Hypothalamus (tissue), 51 donors: Measurements from ENCODE around the gene TALDO1.

Source experiments
- DNase-seq, 51 donors: peaks; one replicate each; lab custom pipeline; 2025; lab: John Stamatoyannopoulos, UW

Gene TALDO1

DNA sequence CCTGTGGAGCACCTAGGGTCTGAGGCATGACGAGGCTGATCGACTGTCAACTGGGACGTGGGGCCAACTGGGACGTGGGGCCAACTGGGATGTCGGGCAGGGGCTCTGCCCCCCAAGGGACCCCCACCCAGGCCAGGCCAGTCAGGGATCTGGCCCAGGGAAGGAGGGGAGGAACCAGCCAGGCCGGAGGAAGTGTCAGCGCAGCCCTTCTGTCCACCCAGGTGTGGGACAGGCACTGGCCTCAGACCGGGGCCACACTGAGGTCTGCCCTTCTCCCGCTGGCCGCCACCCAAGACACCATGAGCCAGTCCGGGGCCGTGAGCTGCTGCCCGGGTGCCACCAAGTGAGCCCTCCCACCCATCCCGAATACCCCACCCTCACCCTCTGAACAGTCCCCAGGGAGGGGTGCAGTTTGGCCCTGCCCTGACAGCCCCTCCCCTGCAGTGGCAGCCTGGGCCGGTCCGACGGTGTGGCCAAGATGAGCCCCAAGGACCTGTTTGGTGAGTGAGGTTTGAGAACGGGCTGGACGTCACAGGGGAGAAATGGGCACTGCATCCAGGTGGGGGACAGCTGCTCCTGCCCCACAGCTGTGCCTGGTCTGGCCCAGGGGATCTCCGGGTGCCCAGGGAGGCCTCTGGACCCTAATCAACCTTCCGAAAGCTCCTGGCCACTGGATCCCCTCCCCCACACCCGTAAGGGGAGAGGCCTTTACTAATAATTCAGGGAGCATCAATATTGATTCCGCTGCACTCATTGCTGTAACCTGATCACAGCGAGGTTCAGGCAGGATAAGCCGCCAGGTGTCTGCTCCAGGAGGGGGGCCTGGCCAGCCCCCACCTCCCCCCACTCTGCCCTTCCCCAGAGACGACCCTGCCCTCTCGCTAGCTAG, 37.9 kb upstream of the TALDO1 start:
- DNase-seq: no peak

DNA sequence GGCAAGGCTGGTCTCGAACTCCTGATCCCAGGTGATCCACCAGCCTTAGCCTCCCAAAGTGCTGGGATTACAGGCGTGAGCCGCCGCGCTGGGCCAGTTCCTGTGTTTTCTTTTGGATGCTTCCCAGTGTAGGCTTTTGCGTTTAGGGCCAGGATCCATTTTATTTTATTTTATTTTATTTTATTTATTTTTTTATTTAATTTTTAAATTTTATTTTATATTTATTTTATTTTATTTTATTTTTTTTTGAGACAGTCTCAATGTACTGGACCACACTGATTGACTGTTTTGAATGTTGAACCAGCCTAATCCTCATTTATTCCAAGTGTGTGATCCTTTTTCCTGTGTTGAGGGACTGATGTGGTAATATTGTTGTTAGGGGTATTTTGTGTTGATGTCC, 32.8 kb upstream of the TALDO1 start:
- no peak for DNase-seq

DNA sequence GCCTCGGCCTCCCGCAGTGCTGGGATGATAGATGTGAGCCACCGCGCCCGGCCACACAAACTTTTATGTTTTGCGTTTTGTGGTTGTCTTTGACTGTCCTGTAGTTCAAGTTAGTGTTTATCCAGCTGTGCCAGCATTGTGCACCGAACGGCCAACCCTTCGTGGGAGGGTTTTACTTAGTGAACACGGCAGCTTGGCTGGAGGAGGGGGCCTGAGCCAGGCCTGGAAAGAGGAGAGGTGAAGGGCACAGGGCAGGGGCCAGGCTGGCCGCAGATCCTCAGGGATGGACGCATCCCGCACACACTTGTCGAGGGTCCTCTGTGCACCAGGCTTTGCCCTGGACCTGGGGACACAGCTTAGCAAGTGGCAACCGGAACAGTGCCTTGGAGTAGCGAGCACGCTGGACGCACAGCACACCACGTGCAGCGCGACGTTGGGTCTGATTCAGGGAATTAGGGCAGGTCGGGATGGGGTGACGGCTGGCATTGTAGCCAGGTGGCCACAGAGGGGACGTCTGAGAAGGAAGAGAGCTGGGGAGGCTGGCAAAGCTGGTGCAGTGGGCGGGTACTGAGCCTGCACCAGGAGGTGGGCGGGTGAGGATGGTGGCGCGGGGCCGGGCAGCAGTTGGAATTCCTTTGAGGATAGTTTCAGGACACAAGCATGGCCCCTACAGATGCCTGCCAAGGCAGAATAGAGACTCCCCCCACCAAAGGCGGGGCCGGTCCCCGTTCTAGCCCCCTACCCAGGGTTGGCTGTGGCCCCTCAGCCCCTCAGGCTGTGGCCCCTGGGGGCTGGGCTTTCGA, 27.8 kb upstream of the TALDO1 start:
- DNase-seq: no peak

DNA sequence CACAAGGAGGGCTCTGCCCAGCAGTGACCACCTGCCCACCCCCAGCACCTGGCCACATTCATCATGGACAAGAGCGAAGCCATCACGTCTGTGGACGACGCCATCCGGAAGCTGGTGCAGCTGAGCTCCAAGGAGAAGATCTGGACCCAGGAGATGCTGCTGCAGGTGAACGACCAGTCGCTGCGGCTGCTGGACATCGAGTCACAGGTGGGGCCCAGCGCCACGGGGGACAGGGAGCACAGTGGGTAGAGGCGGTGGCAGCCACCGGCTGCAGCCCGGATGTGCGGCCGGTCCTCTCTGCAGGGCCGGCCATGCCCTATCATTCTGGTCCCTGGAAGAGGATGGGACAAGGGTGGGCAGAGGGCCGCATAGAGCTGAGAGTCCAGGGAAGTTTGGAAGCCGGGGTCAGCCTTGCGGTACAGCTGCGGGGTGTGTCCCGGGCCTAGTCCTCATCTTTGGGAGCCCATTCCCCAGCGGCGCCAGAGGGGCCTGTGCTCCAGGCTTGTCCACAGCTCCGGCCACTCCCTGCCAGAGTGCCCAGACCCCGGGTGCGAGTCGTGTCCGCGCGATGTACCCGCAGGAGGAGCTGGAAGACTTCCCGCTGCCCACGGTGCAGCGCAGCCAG, 27.1 kb upstream of the TALDO1 start:
- no peak for DNase-seq

DNA sequence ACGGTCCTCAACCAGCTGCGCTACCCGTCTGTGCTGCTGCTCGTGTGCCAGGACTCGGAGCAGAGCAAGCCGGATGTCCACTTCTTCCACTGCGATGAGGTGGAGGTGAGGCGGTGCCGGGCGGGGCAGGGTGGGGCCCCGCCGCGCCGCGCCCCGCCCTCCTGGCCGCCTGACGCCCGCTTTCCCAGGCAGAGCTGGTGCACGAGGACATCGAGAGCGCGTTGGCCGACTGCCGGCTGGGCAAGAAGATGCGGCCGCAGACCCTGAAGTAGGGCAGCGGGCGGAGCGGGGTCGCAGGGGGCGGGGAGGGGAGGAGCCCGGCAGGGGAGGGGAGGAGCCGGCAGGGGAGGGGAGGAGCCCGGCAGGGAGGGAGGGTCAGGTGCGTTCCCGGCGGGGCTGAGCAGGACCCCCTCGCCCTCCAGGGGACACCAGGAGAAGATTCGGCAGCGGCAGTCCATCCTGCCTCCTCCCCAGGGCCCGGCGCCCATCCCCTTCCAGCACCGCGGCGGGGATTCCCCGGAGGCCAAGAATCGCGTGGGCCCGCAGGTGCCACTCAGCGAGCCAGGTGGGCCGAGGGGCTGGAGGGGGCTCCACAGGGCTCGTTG, 26.5 kb upstream of the TALDO1 start:
- DNase-seq: peak in 8 of 51 donors; percentile 34 to 72 (median 44)

DNA sequence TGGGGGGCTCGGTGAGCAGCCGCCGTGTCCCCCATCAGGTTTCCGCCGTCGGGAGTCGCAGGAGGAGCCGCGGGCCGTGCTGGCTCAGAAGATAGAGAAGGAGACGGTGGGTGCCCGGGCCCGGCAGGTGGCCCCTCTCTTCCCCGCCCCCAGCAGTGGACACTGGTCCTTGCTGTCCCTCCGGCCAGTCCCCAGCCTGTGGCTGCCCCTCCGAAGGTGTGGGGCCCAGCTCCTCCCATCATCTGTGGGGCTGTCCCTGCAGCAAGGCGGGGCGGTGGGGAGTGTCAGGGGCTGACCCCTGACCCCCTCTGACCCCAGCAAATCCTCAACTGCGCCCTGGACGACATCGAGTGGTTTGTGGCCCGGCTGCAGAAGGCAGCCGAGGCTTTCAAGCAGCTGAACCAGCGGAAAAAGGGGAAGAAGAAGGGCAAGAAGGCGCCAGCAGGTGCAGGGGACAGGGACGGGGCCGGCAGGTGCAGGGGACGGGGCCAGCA, 26.0 kb upstream of the TALDO1 start:
- no peak for DNase-seq

DNA sequence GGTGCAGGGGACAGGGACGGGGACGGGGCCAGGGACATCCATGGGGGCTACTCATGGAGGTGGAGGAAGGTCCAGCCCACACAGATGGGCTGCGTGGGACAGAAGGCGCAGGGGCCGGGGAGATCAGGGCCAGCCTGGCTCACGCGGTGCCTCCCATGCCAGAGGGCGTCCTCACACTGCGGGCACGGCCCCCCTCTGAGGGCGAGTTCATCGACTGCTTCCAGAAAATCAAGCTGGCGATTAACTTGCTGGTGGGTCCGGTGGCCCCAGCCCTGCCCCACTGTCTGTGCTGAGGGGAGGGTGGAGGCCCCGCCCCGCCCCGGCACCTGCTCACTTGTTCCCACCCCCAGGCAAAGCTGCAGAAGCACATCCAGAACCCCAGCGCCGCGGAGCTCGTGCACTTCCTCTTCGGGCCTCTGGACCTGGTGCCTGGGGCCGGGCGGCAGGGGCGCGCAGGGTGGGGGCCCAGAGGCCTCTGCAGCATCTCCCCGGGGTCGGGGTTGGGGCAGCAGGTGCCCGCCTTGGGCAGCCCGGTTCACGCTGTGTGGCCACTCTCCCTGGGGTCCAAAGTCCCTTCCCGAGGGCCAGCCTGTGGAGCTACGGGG, 25.4 kb upstream of the TALDO1 start:
- no peak for DNase-seq

DNA sequence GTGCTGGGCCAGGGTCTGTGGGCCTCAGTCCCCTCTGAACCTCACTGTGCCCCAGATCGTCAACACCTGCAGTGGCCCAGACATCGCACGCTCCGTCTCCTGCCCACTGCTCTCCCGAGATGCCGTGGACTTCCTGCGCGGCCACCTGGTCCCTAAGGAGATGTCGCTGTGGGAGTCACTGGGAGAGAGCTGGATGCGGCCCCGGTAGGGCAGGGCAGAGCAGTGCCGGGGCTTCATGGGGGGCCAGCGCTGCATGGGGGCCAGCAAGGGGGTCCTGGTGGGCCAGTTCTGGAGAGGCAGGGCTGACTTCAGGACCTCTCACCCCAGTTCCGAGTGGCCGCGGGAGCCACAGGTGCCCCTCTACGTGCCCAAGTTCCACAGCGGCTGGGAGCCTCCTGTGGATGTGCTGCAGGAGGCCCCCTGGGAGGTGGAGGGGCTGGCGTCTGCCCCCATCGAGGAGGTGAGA, 24.9 kb upstream of the TALDO1 start:
- no peak for DNase-seq

DNA sequence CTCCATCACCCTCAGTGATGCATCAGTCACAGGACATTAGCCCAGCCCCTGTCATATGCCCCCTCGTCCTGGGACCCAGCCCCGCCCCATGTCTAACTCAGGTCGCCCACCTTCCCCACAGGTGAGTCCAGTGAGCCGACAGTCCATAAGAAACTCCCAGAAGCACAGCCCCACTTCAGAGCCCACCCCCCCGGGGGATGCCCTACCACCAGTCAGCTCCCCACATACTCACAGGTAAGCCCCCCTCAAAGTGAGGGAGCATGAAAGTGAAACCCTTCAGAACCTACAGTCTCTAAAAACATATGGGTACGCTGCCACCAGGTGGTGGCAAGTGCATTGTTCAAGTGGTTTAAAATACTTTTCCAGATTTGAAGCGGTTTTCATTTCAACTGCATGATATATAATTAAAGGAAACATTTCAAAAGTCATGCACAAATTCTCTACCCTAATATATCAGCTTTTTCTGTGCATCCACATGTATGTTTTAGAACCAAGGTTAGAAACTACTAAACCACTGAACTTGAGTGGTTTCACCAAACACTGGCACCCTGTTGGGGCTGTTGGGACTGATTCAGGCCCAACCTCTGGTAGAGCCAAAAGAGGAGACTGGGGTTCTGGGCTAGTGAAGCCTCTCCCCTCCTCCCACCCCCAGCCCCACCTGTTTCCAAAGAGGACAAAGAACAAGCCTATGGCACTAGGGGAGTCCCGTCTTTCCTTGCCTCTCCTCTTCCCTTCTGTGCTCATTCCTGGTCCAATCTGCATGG, 24.0 kb upstream of the TALDO1 start:
- DNase-seq: peak in 9 of 51 donors; percentile 5 to 41 (median 35)

DNA sequence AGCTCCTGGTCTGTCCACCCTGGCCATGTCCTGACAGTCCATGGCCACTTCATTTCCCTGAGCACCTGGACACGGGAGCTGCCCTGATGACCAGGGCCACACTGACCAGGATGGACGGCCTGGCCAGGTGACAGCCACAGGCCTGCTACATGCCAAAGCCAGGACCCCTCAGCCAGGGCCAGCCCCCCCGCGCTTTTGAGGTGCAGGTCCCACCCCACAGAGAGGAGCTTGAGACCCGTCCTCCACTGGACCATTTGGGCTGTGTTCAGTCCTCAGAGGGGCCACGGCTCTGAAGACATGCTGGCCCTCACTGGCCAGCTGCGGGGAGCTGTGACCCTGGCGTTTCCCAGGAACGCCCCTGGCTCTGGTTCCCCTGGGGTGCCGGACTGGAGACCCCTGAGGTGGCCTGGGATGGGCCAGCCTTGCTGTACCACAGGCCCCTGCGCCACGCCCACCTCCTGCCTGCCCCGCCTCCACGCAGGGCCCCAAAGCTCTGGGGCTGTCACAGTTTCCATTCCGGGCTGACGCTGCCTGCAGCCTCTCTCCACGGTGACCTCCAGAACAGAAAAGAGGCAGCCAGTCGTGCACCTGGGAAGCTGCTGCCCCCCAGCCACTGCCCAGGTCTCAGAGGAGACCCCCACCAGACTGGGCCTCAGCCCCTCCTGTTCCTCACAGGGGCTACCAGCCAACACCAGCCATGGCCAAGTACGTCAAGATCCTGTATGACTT, 23.1 kb upstream of the TALDO1 start:
- no peak for DNase-seq

DNA sequence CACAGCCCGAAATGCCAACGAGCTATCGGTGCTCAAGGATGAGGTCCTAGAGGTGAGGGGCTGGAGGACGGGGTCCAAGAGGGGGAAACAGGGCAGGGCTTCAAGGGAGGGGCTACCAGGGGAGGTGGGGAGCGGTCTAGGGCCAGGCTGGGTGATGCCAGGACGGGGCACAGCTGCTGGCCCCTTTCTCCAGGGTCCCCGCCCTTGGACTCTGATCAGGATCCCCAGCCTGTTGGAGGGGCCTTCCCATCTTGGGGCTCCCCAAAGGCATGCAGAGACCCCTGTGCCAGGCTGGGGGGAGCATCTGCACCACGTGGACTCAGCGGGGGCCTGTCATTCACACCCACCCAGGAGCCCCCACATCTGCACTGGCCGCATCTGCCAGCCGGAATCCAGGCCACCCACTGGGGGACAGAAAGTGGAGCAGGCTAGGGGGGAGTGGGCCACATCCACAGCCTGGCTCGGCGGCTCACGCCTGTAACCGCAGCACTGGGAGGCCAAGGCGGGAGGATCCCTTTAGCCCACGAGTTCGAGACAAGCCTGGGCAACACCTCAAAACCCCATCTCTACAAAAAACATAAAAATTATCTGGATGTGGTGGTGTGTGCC, 22.4 kb upstream of the TALDO1 start:
- DNase-seq: no peak

DNA sequence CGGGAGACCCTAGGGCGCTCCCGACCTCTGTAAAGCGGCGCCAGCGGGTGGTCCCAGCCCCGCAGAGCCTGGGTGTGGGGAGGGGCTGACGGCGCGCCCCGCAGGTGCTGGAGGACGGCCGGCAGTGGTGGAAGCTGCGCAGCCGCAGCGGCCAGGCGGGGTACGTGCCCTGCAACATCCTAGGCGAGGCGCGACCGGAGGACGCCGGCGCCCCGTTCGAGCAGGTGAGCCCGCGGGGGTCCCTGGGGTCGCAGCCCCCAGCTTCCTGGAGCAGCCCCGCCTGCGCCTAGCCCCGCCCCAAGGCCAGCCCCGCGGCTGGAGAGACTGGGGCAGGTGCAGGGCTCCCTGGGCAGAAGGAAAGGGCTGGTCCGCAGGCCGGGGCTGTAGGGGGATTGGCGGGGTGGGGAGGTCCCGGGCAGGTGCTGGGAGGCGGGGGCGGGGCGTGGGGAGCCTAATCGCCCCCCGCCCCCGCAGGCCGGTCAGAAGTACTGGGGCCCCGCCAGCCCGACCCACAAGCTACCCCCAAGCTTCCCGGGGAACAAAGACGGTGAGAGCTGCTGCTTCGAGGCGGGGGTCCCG, 21.6 kb upstream of the TALDO1 start:
- no peak for DNase-seq

DNA sequence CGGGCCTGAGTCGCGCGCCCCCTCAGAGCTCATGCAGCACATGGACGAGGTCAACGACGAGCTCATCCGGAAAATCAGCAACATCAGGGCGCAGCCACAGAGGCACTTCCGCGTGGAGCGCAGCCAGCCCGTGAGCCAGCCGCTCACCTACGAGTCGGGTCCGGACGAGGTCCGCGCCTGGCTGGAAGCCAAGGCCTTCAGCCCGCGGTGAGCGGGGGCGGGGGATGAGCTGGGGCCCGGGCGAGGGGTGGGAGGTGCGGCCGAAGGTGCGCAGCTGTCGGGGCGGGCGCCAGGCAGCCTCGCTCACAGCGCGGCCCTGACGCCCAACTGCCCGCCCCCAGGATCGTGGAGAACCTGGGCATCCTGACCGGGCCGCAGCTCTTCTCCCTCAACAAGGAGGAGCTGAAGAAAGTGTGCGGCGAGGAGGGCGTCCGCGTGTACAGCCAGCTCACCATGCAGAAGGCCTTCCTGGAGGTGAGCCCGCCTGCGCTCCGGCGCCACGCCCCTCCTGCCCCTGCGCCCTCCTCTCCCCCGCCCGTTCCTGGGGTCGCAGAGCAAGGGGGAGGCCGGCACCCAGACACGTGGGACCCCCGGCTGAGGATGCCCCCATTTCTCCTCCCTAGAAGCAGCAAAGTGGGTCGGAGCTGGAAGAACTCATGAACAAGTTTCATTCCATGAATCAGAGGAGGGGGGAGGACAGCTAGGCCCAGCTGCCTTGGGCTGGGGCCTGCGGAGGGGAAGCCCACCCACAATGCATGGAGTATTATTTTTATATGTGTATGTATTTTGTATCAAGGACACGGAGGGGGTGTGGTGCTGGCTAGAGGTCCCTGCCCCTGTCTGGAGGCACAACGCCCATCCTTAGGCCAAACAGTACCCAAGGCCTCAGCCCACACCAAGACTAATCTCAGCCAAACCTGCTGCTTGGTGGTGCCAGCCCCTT, 20.7 kb upstream of the TALDO1 start:
- no peak for DNase-seq

DNA sequence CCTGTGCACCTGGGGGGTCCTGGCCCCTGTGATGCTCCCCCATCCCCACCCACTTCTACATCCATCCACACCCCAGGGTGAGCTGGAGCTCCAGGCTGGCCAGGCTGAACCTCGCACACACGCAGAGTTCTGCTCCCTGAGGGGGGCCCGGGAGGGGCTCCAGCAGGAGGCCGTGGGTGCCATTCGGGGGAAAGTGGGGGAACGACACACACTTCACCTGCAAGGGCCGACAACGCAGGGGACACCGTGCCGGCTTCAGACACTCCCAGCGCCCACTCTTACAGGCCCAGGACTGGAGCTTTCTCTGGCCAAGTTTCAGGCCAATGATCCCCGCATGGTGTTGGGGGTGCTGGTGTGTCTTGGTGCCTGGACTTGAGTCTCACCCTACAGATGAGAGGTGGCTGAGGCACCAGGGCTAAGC, 20.0 kb upstream of the TALDO1 start:
- DNase-seq: no peak

DNA sequence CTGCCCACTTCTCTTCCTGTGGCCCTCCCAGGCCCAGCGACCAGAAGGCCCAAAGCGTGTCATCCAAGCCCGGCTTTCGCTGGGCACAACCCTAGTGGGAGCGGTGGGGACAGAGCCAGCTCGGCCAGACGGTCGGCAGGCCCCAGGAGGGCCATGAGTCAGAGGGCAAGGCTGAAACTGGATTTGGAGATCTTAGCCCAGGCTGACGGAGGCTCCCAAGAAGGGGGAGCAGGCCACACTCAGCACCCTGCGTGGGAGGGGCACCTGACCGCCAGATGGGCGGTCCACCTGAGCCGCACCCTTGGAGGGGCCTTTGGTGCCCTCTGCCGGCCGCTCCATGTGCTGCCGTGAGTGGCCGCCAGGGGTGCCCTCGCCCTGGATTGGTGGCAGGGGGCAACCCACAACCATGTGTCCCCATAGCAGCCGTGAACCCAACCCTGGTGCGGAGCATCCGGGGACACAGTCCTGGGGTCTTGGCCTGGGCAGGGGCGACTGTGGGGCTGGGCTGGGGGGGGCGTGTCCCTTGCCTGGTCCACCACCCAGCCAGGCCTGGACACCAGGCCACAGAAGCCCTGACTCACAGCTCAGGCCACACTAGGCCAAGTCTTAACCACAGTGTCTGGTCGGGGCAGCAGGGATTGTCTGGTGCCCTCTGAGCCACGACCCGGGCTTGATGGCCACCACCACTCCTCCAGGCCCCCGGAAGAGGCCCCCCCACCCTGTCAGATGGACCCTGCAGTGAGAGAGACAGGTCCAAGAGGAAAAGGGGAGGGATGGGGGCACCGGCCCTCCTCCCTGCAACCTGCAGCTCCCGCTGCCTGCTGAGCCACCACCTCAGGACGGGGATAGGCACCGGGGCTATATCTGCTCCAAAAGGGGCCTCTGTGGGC, 19.2 kb upstream of the TALDO1 start:
- DNase-seq: peak in 45 of 51 donors; percentile 7 to 89 (median 63)
